Vagina (tissue), 2 donors: ENCODE results near the gene CPD.

Experiments used
- CTCF ChIP-seq, 3 experiments: fragments of 450-650 bp in 2 of 3; fragments of 200-600 bp in 1 of 3; sonication (generic) in 1 of 3; IDR thresholded peaks; one replicate each; pipeline ENCODE4 v1.5.1; 2017 to 2019; ENCODE audit warnings: antibody characterized with exemption in 3 of 3, mild to moderate bottlenecking in 2 of 3, moderate library complexity in 2 of 3
- POLR2AphosphoS5 ChIP-seq, 2 donors: sonication (generic); formaldehyde crosslinking; IDR thresholded peaks; one replicate each; pipeline ENCODE4 v1.9.0; 2017; ENCODE audit warnings: antibody characterized with exemption in 2 of 2, mild to moderate bottlenecking in 2 of 2, low read depth in 1 of 2; ENCODE audit not compliant: insufficient read depth in 1 of 2

GRCh38 chr17:30476726-30477082 is 98.0 kb downstream of the CPD start:
- no peak for TF ChIP-seq CTCF (IDR thresholded peaks at IDR 0.05)
- TF ChIP-seq POLR2AphosphoS5 (IDR thresholded peaks at IDR 0.05; ENCODE audit: insufficient read depth in 1 of 2, low read depth in 1 of 2) = no peak
